ENCODE measurements around the gene FEZ2. TPM values are rescaled to one million over a fixed set of nuclear protein-coding genes. Genes with fewer than 3 reads are reported as not detected.

FEZ2 gene
- total and polyA plus RNA-seq, 2 donors from 2014 or later: 46.4 to 48.3 TPM

GRCh38 chr2:36560726-36561125, 37.2 kb downstream of the FEZ2 start:
- Histone ChIP-seq H3K27ac (ENCODE audit: low read depth in 2 of 2, low read length in 2 of 2) (no peak overlapping the region), H3K4me3 (ENCODE audit: low read length in 3 of 3) (no peak overlapping the region), H3K9ac (ENCODE audit: low read length in 3 of 3) (no peak overlapping the region), H3K36me3 (ENCODE audit: control insufficient read depth in 2 of 3, insufficient read depth in 3 of 3, low read length in 3 of 3) (peaks cover 0 to 9% (median 2%) of the 10 kb centered on the region in 3 donors), H3K4me1 (ENCODE audit: control insufficient read depth in 2 of 3, insufficient read depth in 2 of 3, low read depth in 1 of 3, low read length in 3 of 3) (peaks cover 0 to 10% (median 2%) of the 10 kb centered on the region in 3 donors), H3K9me3 (ENCODE audit: control insufficient read depth in 2 of 3, insufficient read depth in 1 of 3, low read length in 3 of 3) (no peaks in the 10 kb centered on the region), H3K27me3 (ENCODE audit: control insufficient read depth, insufficient read depth, low read length) (no peaks in the 10 kb centered on the region)
- DNase-seq (no peak), FAIRE-seq (no peak)
- intact Hi-C loops (cut with DNase I): no loop called here
- TF ChIP-seq CTCF (IDR thresholded peaks at IDR 0.05; ENCODE audit: borderline replicate concordance, extremely low read depth, insufficient read depth): no peak

- H3K36me3 ChIP-seq (ENCODE audit: control insufficient read depth in 2 of 3, insufficient read depth in 3 of 3, low read length in 3 of 3): peaks cover 0 to 9% (median 5%) of the 10 kb centered on the region in 3 donors
- no peaks in the 10 kb centered on the region for H3K9me3 ChIP-seq (ENCODE audit: control insufficient read depth in 2 of 3, insufficient read depth in 1 of 3, low read length in 3 of 3)
- TF ChIP-seq CTCF (IDR thresholded peaks at IDR 0.05; ENCODE audit: borderline replicate concordance, extremely low read depth, insufficient read depth): no peak
- intact Hi-C loops (cut with DNase I): no loop called here
- H3K4me3 ChIP-seq (ENCODE audit: low read length in 3 of 3): no peak overlapping the region
- no peak overlapping the region for H3K27ac ChIP-seq (ENCODE audit: low read depth in 2 of 2, low read length in 2 of 2)
- DNase-seq: no peak
- H3K9ac ChIP-seq (ENCODE audit: low read length in 3 of 3): no peak overlapping the region
- FAIRE-seq: no peak
- no peaks in the 10 kb centered on the region for H3K27me3 ChIP-seq (ENCODE audit: control insufficient read depth, insufficient read depth, low read length)
- H3K4me1 ChIP-seq (ENCODE audit: control insufficient read depth in 2 of 3, insufficient read depth in 2 of 3, low read depth in 1 of 3, low read length in 3 of 3): peaks cover 0 to 10% (median 2%) of the 10 kb centered on the region in 3 donors
Measured at GRCh38 chr2:36559221-36559942, 38.6 kb downstream of the FEZ2 start.

GRCh38 chr2:36556842-36557241, 41.1 kb downstream of the FEZ2 start:
- no peaks in the 10 kb centered on the region for H3K9me3 ChIP-seq (ENCODE audit: control insufficient read depth in 2 of 3, insufficient read depth in 1 of 3, low read length in 3 of 3)
- H3K36me3 ChIP-seq (ENCODE audit: control insufficient read depth in 2 of 3, insufficient read depth in 3 of 3, low read length in 3 of 3): peaks cover 4 to 11% (median 7%) of the 10 kb centered on the region in 3 donors
- FAIRE-seq (no peak), DNase-seq (no peak)
- H3K27ac ChIP-seq (ENCODE audit: low read depth in 2 of 2, low read length in 2 of 2): no peak overlapping the region
- intact Hi-C loops (cut with DNase I): no loop called here
- H3K4me3 ChIP-seq (ENCODE audit: low read length in 3 of 3): no peak overlapping the region
- H3K4me1 ChIP-seq (ENCODE audit: control insufficient read depth in 2 of 3, insufficient read depth in 2 of 3, low read depth in 1 of 3, low read length in 3 of 3): peaks cover 0 to 7% (median 2%) of the 10 kb centered on the region in 3 donors
- TF ChIP-seq CTCF (IDR thresholded peaks at IDR 0.05; ENCODE audit: borderline replicate concordance, extremely low read depth, insufficient read depth): no peak
- no peak overlapping the region for H3K9ac ChIP-seq (ENCODE audit: low read length in 3 of 3)
- H3K27me3 ChIP-seq (ENCODE audit: control insufficient read depth, insufficient read depth, low read length): no peaks in the 10 kb centered on the region
